GM19239 (cell line): ENCODE data around the gene CD163L1.
"Not testable (repeated sequence)": the region's sequence is repeated elsewhere in the genome, so short reads cannot be mapped to it uniquely, and the experiment has no call there.

Experiments used
- DNase-seq: peaks from one replicate; pipeline ENCODE4 v3.0.0; 2011; ENCODE audit warnings: low spot score; ENCODE audit not compliant: insufficient read length
- FAIRE-seq: peaks from 2 replicates; lab custom pipeline; 2011; peaks lifted over from hg19 to GRCh38; lab: Jason Lieb, UNC

The CD163L1 gene

DNA sequence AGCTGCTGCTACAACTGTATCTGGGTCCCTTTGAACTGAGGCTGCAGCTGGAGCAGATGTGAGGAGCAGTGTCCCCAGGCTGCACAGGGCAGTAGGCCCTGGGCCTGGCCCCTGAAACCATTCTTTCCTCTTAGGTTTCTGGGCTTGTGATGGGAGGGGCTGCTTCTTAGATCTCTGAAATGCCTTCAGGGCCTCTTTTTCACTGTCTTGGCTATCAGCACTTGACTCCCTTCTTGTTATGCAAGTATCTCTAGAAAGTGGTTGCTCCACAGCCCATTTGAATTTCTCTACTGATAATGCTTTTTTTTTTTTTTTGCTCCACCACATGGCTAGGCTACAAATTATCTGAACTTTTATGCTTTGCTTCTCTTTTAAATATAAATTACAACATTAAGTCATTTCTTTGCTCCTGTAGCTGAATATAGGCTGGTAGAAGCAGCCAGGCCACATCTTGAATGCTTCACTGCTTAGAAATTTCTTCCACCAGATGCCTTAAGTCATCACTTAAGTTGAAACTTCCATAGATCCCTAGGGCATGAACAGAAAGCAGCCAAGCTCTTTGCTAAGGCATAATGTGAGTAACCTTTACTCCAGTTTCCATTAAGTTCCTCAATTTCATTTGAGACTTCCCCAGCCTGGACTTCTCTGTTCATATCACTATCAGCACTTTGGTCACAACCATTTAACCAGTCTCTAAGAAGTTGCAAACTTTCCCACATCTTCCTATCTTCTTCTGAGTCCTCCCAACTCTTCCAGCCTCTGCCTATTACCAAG lies 98.9 kb downstream of the CD163L1 start:
- DNase-seq, result no peak
- FAIRE-seq, result peak; percentile 11

DNA sequence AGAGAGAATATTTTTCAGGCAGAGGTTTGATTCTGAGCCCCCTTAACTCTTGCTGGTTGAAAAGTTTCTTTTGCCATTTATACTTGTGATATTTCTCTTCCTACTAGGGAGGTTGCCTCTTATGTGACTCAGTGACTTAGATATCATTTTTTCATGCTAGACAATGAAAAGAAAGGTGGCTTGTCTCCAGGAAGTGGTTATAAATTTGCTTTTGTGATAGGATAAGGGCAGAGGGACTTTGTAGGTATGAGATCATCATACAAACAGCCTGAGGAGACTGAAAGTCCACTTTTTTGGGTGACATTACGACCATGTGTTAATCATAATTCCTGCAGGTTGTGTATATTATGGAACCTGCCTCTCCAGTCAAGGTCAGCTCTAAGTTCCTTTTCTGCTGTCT lies 104.3 kb downstream of the CD163L1 start:
- FAIRE-seq (no peak), DNase-seq (no peak)

DNA sequence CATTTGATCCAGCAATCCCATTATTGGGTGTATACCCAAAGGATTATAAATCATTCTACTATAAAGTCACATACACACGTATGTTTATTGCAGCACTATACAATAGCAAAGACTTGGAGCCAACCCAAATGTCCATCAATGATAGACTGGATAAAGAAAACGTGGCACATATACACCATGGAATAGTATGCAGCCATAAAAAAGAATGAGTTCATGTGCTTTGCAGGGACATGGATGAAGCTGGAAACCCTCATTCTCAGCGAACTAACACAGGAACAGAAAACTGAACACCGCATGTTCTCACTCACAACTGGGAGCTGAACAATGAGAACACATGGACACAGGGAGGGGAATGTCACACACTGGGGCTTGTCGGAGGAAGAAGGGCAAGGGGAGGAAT lies 106.2 kb downstream of the CD163L1 start:
- DNase-seq, FAIRE-seq: not testable (repeated sequence)

DNA sequence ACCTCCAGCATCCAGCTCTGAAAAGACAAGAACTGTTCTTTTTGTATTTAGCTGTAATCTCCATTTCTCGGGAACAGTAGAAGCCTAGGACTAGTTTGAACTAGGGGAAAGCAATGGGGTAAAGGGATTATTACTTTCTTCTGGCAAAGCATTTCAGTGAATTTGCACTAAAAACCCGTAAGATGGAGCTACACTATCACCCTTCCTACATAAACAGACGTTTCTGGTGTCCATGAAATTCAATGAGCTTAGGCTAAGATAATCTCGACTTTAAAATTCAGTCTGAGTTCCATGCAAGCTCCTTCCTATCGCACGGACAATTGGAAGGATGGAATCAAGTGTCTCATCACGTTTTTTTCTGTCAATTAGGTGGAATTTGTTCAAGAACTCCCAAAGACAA lies 116.0 kb downstream of the CD163L1 start:
- FAIRE-seq (no peak), DNase-seq (no peak)

DNA sequence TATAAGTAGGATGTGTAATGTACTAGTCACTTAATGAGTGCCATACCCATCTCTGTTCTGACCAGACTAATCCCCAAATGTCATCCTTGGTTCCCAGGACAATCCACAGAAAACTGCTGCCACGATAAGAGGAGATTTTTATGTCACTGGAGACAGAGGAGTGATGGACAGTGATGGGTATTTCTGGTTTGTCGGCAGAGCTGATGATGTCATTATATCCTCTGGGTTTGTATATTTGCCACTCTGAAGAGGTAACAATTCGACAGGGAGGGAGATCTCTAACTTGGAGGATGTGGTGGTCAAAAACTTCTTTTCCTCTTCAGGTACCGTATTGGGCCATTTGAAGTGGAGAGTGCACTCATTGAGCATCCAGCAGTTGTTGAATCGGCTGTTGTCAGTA lies 119.8 kb downstream of the CD163L1 start:
- DNase-seq (no peak), FAIRE-seq (no peak)

DNA sequence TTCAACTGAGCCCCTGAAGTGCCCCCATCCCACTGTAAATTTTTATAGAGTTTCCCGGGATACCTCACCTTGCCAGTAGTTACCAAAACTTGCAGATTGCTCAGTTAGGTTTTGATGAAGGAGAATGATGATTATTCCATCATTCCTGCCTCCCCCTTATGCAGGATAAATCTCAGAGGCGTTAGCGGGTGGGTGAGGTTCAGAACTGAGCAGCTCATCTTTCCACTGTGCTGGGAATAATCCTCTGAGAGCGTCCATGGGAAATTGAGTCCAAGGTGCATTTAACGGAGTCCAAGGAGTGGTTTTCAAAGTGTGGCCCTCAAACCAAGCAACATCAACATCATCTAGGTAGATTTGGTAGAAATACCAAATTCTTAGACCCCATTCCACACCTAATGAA lies 121.4 kb downstream of the CD163L1 start:
- FAIRE-seq (no peak), DNase-seq (no peak)

DNA sequence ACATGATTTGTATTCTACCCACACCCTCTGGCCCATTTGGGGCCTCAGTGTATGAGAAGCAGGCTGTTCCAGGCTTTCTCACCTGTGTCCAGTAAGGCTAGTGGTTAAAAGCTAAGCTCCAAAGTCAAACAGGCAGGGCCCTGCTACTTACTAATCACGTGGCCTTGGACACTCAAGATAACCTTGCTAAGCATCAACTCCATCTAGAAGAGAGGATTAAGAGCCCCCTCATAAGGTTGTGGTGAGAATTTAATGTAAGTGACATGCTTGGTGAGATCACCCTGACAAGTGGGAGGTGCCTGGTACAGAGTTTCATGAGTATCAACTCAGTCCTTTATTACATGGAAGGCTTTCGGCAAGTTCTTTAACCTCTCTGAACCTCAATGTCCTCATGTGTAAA lies 122.3 kb downstream of the CD163L1 start:
- DNase-seq (no peak), FAIRE-seq (no peak)

DNA sequence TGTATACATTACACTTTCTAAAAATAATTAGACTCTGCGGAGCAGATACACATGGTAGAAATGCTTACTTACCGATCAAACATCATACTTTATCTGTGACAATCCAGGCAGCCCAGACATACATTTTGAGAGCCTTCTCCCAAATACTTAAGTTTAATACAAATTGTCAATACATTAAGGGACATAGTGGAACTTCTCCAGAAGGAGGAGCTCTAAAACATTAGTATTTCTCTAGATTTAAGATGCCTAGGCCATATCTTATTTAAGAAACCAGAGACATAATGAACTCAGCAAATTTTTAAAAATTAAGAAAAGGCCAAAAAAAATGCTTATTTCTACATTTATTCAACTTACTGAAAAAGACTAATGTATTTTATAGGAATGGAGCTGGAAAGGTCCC lies 124.0 kb downstream of the CD163L1 start:
- FAIRE-seq (no peak), DNase-seq (no peak)

DNA sequence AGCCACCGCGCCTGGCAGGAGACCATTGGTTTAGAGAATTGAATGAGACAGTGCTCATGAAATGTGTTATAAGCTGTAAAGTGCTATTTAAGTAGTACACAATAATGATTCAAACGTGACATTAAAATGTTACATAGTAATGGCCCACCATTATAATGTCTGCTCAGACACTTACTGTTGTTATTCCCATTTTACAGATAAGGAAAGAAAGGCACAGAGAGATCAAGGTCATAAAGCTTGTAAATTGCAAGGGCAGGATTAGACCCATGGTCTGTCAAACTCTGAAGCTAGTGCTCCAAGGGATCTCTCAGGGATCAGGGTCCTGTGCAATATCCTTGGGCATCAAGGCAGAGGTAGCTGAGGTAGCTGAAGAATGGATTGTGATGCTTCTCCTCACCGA lies 133.9 kb downstream of the CD163L1 start:
- FAIRE-seq, result no peak
- no peak for DNase-seq
